ENCODE measurements around the gene SYNGR2.
A peak's percentile ranks its signal among the peaks of the same experiment; 100 is the strongest.

The SYNGR2 gene

DNA sequence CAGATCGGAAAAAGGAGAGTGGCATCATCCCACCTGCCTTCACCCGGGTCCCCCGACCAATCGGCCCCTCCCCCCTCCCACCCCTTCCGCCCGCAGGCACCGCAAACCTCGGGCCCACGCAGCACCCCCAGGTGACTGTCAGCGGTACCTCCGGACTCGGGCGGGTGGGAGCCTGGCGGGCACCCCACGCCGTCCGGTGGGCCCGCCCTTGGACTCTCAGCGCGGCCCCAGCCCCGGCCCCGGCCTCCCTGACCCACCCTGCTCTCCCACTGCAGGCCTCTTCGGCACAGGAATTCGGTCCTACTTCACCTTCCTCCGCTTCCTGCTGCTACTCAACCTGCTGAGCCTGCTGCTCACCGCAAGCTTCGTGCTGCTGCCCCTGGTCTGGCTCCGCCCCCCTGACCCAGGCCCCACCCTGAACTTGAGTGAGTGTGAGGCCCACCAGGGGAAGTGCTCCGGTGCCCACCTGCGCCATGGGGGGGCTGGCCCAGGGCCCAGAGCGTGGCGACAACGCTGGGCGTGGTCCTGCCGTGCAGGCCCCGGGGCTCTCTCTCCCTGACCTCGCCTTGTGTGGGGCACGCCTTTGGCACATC, 36.2 kb upstream of the SYNGR2 start:
- DNase-seq: peak; percentile 43
- Mint-ChIP-seq H3K4me1 (peaks cover 31% of the 10 kb centered on the region), H3K9me3 (no peaks in the 10 kb centered on the region), H3K27ac (no peak overlapping the region), H3K36me3 (ENCODE audit: low read depth) (no peaks in the 10 kb centered on the region), H3K27me3 (ENCODE audit: low read depth, poor library complexity) (peaks cover 32% of the 10 kb centered on the region), H3K4me3 (peak overlapping the region; percentile 66)
- TF ChIP-seq, protein P1, sequence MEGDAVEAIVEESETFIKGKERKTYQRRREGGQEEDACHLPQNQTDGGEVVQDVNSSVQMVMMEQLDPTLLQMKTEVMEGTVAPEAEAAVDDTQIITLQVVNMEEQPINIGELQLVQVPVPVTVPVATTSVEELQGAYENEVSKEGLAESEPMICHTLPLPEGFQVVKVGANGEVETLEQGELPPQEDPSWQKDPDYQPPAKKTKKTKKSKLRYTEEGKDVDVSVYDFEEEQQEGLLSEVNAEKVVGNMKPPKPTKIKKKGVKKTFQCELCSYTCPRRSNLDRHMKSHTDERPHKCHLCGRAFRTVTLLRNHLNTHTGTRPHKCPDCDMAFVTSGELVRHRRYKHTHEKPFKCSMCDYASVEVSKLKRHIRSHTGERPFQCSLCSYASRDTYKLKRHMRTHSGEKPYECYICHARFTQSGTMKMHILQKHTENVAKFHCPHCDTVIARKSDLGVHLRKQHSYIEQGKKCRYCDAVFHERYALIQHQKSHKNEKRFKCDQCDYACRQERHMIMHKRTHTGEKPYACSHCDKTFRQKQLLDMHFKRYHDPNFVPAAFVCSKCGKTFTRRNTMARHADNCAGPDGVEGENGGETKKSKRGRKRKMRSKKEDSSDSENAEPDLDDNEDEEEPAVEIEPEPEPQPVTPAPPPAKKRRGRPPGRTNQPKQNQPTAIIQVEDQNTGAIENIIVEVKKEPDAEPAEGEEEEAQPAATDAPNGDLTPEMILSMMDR (IDR thresholded peaks at IDR 0.05): no peak

DNA sequence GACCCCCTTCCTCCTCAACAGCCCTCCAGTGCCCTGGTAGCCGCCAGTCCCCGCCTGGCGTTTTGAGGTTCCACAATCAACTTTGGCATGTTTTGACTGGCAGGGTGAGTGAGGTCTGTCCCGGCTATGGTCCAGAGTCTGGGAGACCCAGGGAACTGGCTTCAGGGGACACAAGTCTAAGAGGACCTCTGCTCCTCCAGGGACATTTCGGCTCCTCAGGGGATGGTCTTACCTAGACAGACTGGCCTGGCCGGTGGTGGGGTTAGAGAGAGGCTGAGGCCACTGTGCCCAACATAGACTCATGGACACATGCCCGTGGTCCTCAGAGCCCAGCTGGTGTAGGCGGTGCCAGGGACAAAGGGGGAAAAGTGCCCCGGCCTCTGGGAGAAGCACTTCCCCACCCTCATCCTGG, 35.6 kb upstream of the SYNGR2 start:
- no peak overlapping the region for H3K4me3 Mint-ChIP-seq
- no peak overlapping the region for H3K27ac Mint-ChIP-seq
- DNase-seq: no peak
- TF ChIP-seq, protein P1 (IDR thresholded peaks at IDR 0.05): no peak
- H3K27me3 Mint-ChIP-seq (ENCODE audit: low read depth, poor library complexity): peaks cover 32% of the 10 kb centered on the region
- H3K36me3 Mint-ChIP-seq (ENCODE audit: low read depth): no peaks in the 10 kb centered on the region
- H3K4me1 Mint-ChIP-seq: peaks cover 28% of the 10 kb centered on the region
- H3K9me3 Mint-ChIP-seq: no peaks in the 10 kb centered on the region

DNA sequence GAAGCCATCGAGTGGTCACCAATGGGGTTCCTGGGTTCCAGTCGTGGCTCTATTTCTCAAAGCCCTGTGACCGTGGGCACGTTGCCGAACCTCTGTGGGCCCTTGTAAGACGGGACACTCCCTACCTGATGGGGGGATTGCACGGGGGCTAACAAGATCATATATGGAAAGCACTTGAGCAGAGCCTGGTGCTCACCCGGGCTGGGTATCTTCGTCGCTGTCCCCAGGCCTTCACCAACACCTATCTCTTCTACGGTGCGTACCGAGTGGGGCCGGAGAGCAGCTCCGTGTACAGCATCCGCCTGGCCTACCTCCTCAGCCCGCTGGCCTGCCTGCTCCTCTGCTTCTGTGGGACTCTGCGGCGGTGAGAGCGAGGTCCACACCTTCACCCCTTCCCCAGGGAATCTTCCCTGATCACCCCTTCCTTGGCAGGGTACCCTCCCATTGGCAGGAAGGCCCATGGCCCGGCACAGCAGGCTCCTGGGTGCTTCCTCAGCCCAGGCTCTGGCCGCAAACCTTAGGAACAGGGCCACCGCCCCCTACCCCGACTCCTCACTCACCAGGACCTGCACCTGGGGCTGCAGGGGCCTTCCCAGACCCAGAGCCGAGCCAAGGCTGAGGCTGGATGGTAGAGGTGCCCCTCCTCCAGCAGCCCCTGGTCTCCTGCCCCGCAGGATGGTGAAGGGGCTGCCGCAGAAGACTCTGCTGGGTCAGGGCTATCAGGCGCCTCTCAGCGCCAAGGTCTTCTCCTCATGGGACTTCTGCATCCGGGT, 35.0 kb upstream of the SYNGR2 start:
- Mint-ChIP-seq H3K27ac (no peak overlapping the region), H3K4me3 (no peak overlapping the region), H3K27me3 (ENCODE audit: low read depth, poor library complexity) (peaks cover 32% of the 10 kb centered on the region), H3K9me3 (no peaks in the 10 kb centered on the region), H3K36me3 (ENCODE audit: low read depth) (no peaks in the 10 kb centered on the region), H3K4me1 (peaks cover 28% of the 10 kb centered on the region)
- TF ChIP-seq, protein P1 (IDR thresholded peaks at IDR 0.05): no peak
- no peak for DNase-seq

DNA sequence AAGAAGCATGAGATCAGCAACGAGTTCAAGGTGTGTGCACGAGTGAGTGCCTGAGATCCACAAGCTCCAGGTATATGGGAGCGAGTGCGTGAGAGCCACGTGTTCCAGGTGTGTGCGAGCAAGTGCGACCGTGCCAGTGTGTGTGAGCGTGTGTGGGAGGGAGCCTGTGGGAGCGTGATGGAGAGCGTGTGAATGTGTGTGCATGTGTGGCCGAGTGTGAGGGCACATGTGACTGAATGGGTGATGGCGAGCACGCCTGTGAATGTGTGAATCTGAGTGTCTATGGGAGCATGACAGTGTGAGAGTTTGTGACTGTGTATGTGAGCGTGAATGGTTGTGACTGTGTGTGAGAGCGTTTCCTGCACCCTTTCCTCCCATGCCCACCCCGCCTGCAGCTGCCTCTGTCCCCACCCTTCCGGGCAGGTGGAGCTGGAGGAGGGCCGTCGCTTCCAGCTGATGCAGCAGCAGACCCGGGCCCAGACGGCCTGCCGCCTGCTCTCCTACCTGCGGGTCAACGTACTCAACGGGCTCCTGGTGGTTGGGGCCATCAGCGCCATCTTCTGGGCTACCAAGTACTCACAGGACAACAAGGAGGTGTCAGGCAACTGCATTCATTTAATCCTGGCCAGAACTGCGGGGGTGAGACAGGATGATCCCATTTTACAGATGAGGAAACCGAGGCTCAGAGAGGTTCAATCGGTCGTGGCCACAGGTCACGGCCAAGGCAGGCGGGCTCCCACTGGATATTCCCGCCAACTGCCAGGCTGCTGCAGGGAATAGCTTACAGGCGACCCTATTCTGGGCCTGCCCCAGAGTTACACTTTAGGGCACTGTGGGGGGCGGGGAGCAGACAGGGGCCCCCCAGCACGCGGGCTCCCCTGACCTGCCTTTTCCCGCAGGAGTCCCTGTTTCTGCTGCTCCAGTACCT, 34.1 kb upstream of the SYNGR2 start:
- Mint-ChIP-seq H3K9me3 (no peaks in the 10 kb centered on the region), H3K4me1 (peaks cover 27% of the 10 kb centered on the region), H3K36me3 (ENCODE audit: low read depth) (no peaks in the 10 kb centered on the region), H3K27ac (no peak overlapping the region), H3K4me3 (no peak overlapping the region), H3K27me3 (ENCODE audit: low read depth, poor library complexity) (peaks cover 32% of the 10 kb centered on the region)
- TF ChIP-seq, protein P1 (IDR thresholded peaks at IDR 0.05): peak; percentile 37
- peak; percentile 53 for DNase-seq

DNA sequence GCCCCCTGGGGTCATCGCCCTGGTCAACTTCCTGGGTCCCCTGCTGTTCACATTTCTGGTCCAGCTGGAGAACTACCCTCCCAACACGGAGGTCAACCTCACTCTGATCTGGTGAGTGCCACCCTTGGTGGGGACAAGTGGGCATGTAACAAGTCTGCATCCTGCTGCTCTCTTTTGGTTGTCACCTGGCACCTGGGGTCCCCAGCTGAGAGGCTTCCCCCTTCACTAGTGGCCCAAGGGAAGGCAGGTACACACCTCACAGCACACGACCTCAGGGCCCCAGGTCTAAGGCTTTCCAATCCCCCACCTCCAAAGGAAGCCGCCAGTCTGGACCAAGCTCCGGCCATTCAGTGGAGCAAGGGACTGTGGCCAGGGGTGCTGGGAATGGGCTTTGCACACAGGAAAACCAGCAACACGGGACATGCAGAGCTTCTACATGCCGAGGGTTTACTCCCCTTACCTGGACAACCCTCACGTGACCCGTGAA, 33.4 kb upstream of the SYNGR2 start:
- H3K27me3 Mint-ChIP-seq (ENCODE audit: low read depth, poor library complexity): peaks cover 33% of the 10 kb centered on the region
- no peak overlapping the region for H3K27ac Mint-ChIP-seq
- TF ChIP-seq, protein P1 (IDR thresholded peaks at IDR 0.05): no peak

More for the DNA sequence above, 33.4 kb upstream of the SYNGR2 start:
- Mint-ChIP-seq H3K36me3 (ENCODE audit: low read depth) (no peaks in the 10 kb centered on the region), H3K9me3 (no peaks in the 10 kb centered on the region), H3K4me1 (peaks cover 21% of the 10 kb centered on the region), H3K4me3 (no peak overlapping the region)
- DNase-seq: no peak

All from nephron progenitor cell (in vitro differentiated cells).